GM12892 (cell line): Measurements from ENCODE around the gene TMED6.

Source experiments
- POLR2A ChIP-seq: IDR thresholded peaks from 2 replicates; pipeline ENCODE4 v1.6.1; 2011; ENCODE audit warnings: low read depth, low read length, control low read depth
- POLR2AphosphoS5 ChIP-seq: IDR thresholded peaks from 2 replicates; pipeline ENCODE4 v1.6.1; 2011; ENCODE audit warnings: low read depth, low read length, control low read depth

GRCh38 chr16:69338557-69339288 lies 12.9 kb downstream of the TMED6 start:
- TF ChIP-seq POLR2A (no peak), POLR2AphosphoS5 (no peak)
